EL (cell line): Measurements from ENCODE around the gene CSNK2A3.
"Not testable (repeated sequence)": the region's sequence is repeated elsewhere in the genome, so short reads cannot be mapped to it uniquely, and the experiment has no call there.

Experiments
- DNase-seq: peaks from one replicate; pipeline ENCODE4 v3.0.0-alpha.2; 2016

The CSNK2A3 gene

GRCh38 chr11:11378184-11378940 lies 25.3 kb upstream of the CSNK2A3 start:
- DNase-seq, result no peak

GRCh38 chr11:11374358-11375148 lies 21.5 kb upstream of the CSNK2A3 start:
- no peak for DNase-seq

GRCh38 chr11:11373934-11374333 lies 20.9 kb upstream of the CSNK2A3 start:
- no peak for DNase-seq

- DNase-seq, result no peak
These were observed 19.4 kb upstream of the CSNK2A3 start for GRCh38 chr11:11372461-11372860.

- DNase-seq, result no peak
These were observed 17.9 kb upstream of the CSNK2A3 start for GRCh38 chr11:11370962-11371303.

GRCh38 chr11:11370255-11370961 lies 17.4 kb upstream of the CSNK2A3 start:
- DNase-seq, result no peak

- no peak for DNase-seq
These were observed 13.7 kb upstream of the CSNK2A3 start for GRCh38 chr11:11366793-11367192.

- DNase-seq, result no peak
These were observed 10.6 kb upstream of the CSNK2A3 start for GRCh38 chr11:11363674-11364073.

- DNase-seq, result no peak
These were observed 6.6 kb upstream of the CSNK2A3 start for GRCh38 chr11:11359611-11360010.

GRCh38 chr11:11356842-11357241 lies 3.8 kb upstream of the CSNK2A3 start:
- DNase-seq, result no peak

GRCh38 chr11:11351851-11352250 lies 1.2 kb downstream of the CSNK2A3 start:
- not testable (repeated sequence) for DNase-seq

GRCh38 chr11:11351042-11351586 lies 1.9 kb downstream of the CSNK2A3 start:
- no peak for DNase-seq

- DNase-seq, result peak; percentile 80
These were observed 3.1 kb downstream of the CSNK2A3 start for GRCh38 chr11:11349870-11350337.

GRCh38 chr11:11349106-11349825 lies 3.8 kb downstream of the CSNK2A3 start:
- DNase-seq, result no peak

GRCh38 chr11:11348303-11348702 lies 4.7 kb downstream of the CSNK2A3 start:
- no peak for DNase-seq

- DNase-seq, result no peak
These were observed 5.5 kb downstream of the CSNK2A3 start for GRCh38 chr11:11347592-11347991.

GRCh38 chr11:11346303-11346702 lies 6.7 kb downstream of the CSNK2A3 start:
- no peak for DNase-seq

- no peak for DNase-seq
These were observed 8.0 kb downstream of the CSNK2A3 start for GRCh38 chr11:11345099-11345498.

- DNase-seq, result no peak
These were observed 9.0 kb downstream of the CSNK2A3 start for GRCh38 chr11:11344045-11344444.

- DNase-seq, result no peak
These were observed 14.7 kb downstream of the CSNK2A3 start for GRCh38 chr11:11338304-11338703.

GRCh38 chr11:11336664-11337063 lies 16.4 kb downstream of the CSNK2A3 start:
- DNase-seq, result no peak

- DNase-seq, result no peak
These were observed 18.0 kb downstream of the CSNK2A3 start for GRCh38 chr11:11335043-11335442.

GRCh38 chr11:11334607-11335006 lies 18.4 kb downstream of the CSNK2A3 start:
- no peak for DNase-seq
